MM.1S (cell line): Measurements from ENCODE around the gene ADO.

Experiments
- DNase-seq: peaks from one replicate; pipeline ENCODE4 v3.0.0-alpha.2; 2015
- H2AFZ ChIP-seq: fragments of 300-600 bp; sonication (generic); 2 replicates; pipeline ENCODE4 v1.6.0; 2016; ENCODE audit warnings: antibody characterized with exemption, low read length
- H3F3A ChIP-seq: fragments of 300-600 bp; sonication (generic); 2 replicates; pipeline ENCODE4 v1.6.1; 2016; ENCODE audit warnings: mild to moderate bottlenecking, antibody characterized with exemption, low read length, moderate library complexity, mixed read lengths; ENCODE audit not compliant: insufficient read depth
- H3K27ac ChIP-seq: fragments of 300-600 bp; sonication (generic); 2 replicates; pipeline ENCODE4 v1.5.1; 2016; ENCODE audit warnings: mild to moderate bottlenecking, low read length
- H3K27me3 ChIP-seq: fragments of 300-600 bp; sonication (generic); replicated peaks from 2 replicates; pipeline ENCODE4 v1.6.0; 2016; ENCODE audit warnings: low read length; ENCODE audit not compliant: insufficient read depth
- H3K36me3 ChIP-seq: fragments of 300-600 bp; sonication (generic); replicated peaks from 2 replicates; pipeline ENCODE4 v1.6.1; 2016; ENCODE audit warnings: mild to moderate bottlenecking, low read length, mixed read lengths; ENCODE audit not compliant: insufficient read depth
- H3K4me1 ChIP-seq: fragments of 300-600 bp; sonication (generic); 2 replicates; pipeline ENCODE4 v1.6.1; 2016; ENCODE audit warnings: low read length, mixed read lengths
- H3K4me2 ChIP-seq: fragments of 300-600 bp; sonication (generic); 2 replicates; pipeline ENCODE4 v1.6.0; 2016; ENCODE audit warnings: low read depth, low read length
- H3K4me3 ChIP-seq: fragments of 300-600 bp; sonication (generic); 2 replicates; pipeline ENCODE4 v1.5.1; 2016; ENCODE audit warnings: low read length, mixed read lengths
- H3K79me2 ChIP-seq: fragments of 300-600 bp; sonication (generic); 2 replicates; pipeline ENCODE4 v1.6.1; 2016; ENCODE audit warnings: mixed run types, low read length, mixed read lengths
- H3K9ac ChIP-seq: fragments of 300-600 bp; sonication (generic); 2 replicates; pipeline ENCODE4 v1.6.1; 2016; ENCODE audit warnings: low read length, mixed read lengths
- H3K9me2 ChIP-seq: fragments of 300-600 bp; sonication (generic); replicated peaks from 2 replicates; pipeline ENCODE4 v1.6.1; 2016; ENCODE audit warnings: mild to moderate bottlenecking, low read length, mixed read lengths; ENCODE audit not compliant: insufficient read depth
- H3K9me3 ChIP-seq: fragments of 300-600 bp; sonication (generic); replicated peaks from 2 replicates; pipeline ENCODE4 v1.6.1; 2016; ENCODE audit warnings: mild to moderate bottlenecking, low read length, mixed read lengths; ENCODE audit not compliant: insufficient read depth
- H4K20me1 ChIP-seq: fragments of 300-600 bp; sonication (generic); 2 replicates; pipeline ENCODE4 v1.6.1; 2016; ENCODE audit warnings: mild to moderate bottlenecking, low read length, moderate library complexity, mixed read lengths; ENCODE audit not compliant: insufficient read depth
- CTCF ChIP-seq: fragments of 300-600 bp; sonication (generic); IDR thresholded peaks from 2 replicates; pipeline ENCODE4 v1.5.1; 2016; ENCODE audit warnings: antibody characterized with exemption, low read length, mixed read lengths
- EZH2 ChIP-seq: fragments of 300-600 bp; sonication (generic); optimal IDR thresholded peaks from 2 replicates; pipeline ENCODE3; 2017; ENCODE audit warnings: low read depth, mild to moderate bottlenecking, antibody characterized with exemption, low read length, mixed read lengths
- EZH2phosphoT487 ChIP-seq: fragments of 300-600 bp; sonication (generic); IDR thresholded peaks from 2 replicates; pipeline ENCODE4 v1.6.1; 2018; ENCODE audit warnings: antibody characterized with exemption, low read length

The ADO gene

GRCh38 chr10:62759599-62760175, 44.8 kb upstream of the ADO start:
- H3K9ac ChIP-seq = no peak overlapping the region
- TF ChIP-seq CTCF = no peak
- TF ChIP-seq EZH2 = no peak
- no peak for TF ChIP-seq EZH2phosphoT487
- no peak overlapping the region for H3K4me3 ChIP-seq
- no peaks in the 10 kb centered on the region for H4K20me1 ChIP-seq
- DNase-seq = no peak
- H3K79me2 ChIP-seq = no peaks in the 10 kb centered on the region
- H3K9me3 ChIP-seq = no peaks in the 10 kb centered on the region
- H3F3A ChIP-seq = no peaks in the 10 kb centered on the region
- H3K27ac ChIP-seq = no peak overlapping the region
- no peaks in the 10 kb centered on the region for H3K36me3 ChIP-seq
- H3K9me2 ChIP-seq = no peaks in the 10 kb centered on the region
- no peak overlapping the region for H3K4me2 ChIP-seq
- H3K27me3 ChIP-seq = no peaks in the 10 kb centered on the region
- H2AFZ ChIP-seq = no peak overlapping the region
- H3K4me1 ChIP-seq = peaks cover 7% of the 10 kb centered on the region

DNA sequence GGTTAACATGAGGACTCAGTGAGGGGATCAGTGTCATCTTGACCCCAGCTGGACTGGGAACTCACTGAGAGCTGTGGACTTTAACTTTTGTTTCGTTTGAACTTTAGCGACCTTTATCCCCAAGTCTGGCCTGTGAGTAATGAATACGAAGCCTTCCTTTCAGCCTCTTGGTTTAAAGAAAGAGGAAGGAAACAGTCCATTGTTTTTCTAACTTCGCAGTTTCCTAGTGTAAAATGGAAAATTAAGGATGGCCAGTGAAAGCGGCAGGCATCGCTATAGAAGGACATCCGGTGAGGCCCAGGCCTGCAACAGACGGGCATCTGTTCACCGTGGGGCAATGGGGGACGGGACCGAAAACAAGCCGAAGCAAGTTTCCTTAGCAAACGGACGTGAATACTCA, 44.1 kb upstream of the ADO start:
- no peaks in the 10 kb centered on the region for H3K79me2 ChIP-seq
- DNase-seq = no peak
- no peaks in the 10 kb centered on the region for H4K20me1 ChIP-seq
- no peaks in the 10 kb centered on the region for H3K36me3 ChIP-seq
- H3K4me2 ChIP-seq = no peak overlapping the region
- no peak overlapping the region for H3K27ac ChIP-seq
- H3K27me3 ChIP-seq = no peaks in the 10 kb centered on the region
- no peaks in the 10 kb centered on the region for H3F3A ChIP-seq
- H3K4me1 ChIP-seq = peaks cover 7% of the 10 kb centered on the region
- no peak overlapping the region for H3K4me3 ChIP-seq
- no peak overlapping the region for H2AFZ ChIP-seq
- H3K9me2 ChIP-seq = no peaks in the 10 kb centered on the region
- no peak overlapping the region for H3K9ac ChIP-seq
- TF ChIP-seq EZH2phosphoT487 (no peak), CTCF (no peak), EZH2 (no peak)
- H3K9me3 ChIP-seq = no peaks in the 10 kb centered on the region

GRCh38 chr10:62761115-62761514, 43.4 kb upstream of the ADO start:
- H3K4me2 ChIP-seq = no peak overlapping the region
- no peaks in the 10 kb centered on the region for H3K9me2 ChIP-seq

More at GRCh38 chr10:62761115-62761514, 43.4 kb upstream of the ADO start:
- peak; percentile 43 for DNase-seq
- Histone ChIP-seq H3K27me3 (no peaks in the 10 kb centered on the region), H4K20me1 (no peaks in the 10 kb centered on the region), H2AFZ (peak overlapping the region; percentile 38; the same call in 1 of the 2 replicates), H3K4me1 (peaks cover 12% of the 10 kb centered on the region), H3K36me3 (no peaks in the 10 kb centered on the region), H3K9me3 (no peaks in the 10 kb centered on the region), H3K27ac (no peak overlapping the region), H3F3A (no peaks in the 10 kb centered on the region), H3K79me2 (no peaks in the 10 kb centered on the region), H3K9ac (no peak overlapping the region), H3K4me3 (no peak overlapping the region)
- no peak for TF ChIP-seq EZH2
- TF ChIP-seq CTCF = no peak
- no peak for TF ChIP-seq EZH2phosphoT487
